Glomerular visceral epithelial cell (primary cell): ENCODE measurements around the gene PCDHB5.
A peak's percentile ranks its signal among the peaks of the same experiment; 100 is the strongest.
"Not testable (repeated sequence)": the region's sequence is repeated elsewhere in the genome, so short reads cannot be mapped to it uniquely, and the experiment has no call there.

Source experiments
- DNase-seq: peaks from one replicate; pipeline ENCODE4 v3.0.0-alpha.2; 2016; ENCODE audit errors: extremely low spot score

The PCDHB5 gene

DNA sequence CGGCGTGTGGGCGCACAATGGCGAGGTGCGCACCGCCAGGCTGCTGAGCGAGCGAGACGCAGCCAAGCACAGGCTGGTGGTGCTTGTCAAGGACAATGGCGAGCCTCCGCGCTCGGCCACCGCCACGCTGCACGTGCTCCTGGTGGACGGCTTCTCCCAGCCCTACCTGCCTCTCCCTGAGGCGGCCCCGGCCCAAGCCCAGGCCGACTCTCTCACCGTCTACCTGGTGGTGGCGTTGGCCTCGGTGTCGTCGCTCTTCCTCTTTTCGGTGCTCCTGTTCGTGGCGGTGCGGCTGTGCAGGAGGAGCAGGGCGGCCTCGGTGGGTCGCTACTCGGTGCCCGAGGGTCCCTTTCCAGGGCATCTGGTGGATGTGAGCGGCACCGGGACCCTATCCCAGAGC lies 17.1 kb downstream of the PCDHB5 start:
- not testable (repeated sequence) for DNase-seq

GRCh38 chr5:141155540-141156374 lies 20.8 kb downstream of the PCDHB5 start:
- DNase-seq: no peak

DNA sequence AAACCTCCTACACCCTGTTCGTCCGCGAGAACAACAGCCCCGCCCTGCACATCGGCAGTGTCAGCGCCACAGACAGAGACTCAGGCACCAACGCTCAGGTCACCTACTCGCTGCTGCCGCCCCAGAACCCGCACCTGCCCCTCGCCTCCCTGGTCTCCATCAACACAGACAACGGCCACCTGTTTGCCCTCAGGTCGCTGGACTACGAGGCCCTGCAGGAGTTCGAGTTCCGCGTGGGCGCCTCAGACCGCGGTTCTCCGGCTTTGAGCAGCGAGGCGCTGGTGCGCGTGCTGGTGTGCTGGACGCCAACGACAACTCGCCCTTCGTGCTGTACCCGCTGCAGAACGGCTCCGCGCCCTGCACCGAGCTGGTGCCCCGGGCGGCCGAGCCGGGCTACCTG lies 22.4 kb downstream of the PCDHB5 start:
- not testable (repeated sequence) for DNase-seq

- not testable (repeated sequence) for DNase-seq
Measured at GRCh38 chr5:141157901-141158300, 22.9 kb downstream of the PCDHB5 start.

DNA sequence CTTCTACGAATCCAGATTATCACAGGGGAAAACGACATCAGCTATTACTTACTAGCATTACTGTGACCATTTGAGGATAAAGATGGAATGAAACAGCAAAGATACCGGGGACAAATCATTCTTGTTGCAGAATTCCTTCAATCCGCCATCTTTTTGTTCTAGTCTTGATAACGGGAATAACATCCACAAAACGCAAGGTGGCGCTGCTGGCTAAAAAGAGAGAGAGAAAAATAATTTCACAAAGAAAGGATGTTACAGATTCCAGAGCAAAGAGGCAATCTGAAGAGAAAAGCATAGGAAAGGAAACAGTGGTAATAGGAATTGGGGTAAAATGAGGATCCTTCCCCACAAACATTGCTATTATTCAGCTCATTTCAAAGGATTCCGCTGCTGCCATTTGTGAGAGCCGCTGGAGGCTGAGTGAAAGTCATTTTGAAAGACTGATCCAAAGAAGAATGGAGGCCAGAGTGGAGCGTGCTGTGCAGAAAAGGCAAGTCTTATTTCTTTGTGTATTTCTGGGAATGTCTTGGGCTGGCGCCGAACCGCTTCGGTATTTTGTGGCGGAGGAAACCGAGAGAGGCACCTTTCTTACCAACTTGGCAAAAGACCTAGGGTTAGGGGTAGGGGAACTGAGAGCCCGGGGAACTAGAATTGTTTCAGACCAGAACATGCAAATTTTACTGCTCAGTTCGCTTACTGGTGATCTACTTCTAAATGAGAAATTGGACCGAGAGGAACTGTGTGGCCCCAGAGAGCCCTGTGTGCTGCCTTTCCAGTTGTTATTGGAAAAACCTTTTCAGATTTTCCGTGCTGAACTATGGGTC lies 37.6 kb downstream of the PCDHB5 start, which contains the start of gene PCDHB7:
PCDHB7 (plus strand) TSS at position 264 of the 824 bp plus-strand sequence; CDS start at position 456, 192 bp downstream.
- DNase-seq: peak; percentile 37

DNA sequence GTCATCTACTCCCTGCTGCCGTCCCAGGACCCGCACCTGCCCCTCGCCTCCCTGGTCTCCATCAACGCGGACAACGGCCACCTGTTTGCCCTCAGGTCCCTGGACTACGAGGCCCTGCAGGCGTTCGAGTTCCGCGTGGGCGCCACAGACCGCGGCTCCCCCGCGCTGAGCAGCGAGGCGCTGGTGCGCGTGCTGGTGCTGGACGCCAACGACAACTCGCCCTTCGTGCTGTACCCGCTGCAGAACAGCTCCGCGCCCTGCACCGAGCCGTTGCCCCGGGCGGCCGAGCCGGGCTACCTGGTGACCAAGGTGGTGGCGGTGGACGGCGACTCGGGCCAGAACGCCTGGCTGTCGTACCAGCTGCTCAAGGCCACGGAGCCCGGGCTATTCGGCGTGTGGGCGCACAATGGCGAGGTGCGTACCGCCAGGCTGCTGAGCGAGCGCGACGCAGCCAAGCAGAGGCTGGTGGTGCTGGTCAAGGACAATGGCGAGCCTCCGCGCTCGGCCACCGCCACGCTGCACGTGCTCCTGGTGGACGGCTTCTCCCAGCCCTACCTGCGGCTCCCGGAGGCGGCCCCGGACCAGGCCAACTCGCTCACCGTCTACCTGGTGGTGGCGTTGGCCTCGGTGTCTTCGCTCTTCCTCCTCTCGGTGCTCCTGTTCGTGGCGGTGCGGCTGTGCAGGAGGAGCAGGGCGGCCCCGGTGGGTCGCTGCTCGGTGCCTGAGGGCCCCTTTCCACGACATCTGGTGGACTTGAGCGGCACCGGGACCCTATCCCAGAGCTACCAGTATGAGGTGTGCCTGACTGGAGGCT lies 39.5 kb downstream of the PCDHB5 start:
- DNase-seq: not testable (repeated sequence)

DNA sequence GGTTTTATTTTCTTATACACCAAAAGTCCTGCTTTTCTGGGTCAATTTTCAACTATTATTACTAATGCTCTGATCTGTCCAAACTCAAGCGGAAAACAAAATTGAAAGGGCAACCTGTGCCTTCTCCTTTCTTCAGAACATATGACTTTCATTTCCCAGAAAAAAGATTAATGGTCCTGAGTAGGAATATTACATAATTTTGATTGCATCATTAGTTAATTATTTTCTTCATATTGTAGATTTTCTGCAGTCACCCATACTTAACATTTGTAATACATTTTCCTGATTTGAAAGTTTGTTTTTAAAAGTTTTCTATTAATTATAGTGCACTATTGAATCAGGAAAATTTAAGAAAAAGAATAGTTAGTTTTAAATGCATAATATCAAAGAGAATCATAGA lies 40.9 kb downstream of the PCDHB5 start:
- no peak for DNase-seq

DNA sequence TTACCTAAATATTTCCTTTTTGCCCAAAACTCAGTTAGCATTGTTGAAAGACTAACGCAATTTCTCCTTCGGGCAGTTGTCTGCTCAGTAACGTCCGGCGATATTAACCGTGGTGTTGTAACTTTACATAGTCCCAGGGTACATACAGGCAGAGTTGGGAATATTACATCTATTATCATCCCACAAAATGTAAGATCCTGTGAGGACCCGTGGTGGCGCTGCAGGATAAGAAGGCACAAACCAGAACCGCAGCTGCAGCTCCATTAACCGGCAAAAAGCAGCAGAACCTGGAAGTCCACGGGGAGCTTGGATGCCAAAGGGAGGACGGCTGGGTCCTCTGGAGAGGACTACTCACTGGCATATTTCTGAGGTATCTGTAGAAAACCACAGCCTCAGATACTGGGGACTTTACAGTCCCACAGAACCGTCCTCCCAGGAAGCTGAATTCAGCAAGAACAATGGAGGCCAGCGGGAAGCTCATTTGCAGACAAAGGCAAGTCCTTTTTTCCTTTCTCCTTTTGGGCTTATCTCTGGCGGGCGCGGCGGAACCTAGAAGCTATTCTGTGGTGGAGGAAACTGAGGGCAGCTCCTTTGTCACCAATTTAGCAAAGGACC lies 42.7 kb downstream of the PCDHB5 start, which contains the start of gene PCDHB8:
PCDHB8 (plus strand) TSS at position 214 of the 615 bp plus-strand sequence; CDS start at position 459, 245 bp downstream.
- peak; percentile 36 for DNase-seq

GRCh38 chr5:141179371-141179770 lies 44.4 kb downstream of the PCDHB5 start:
- not testable (repeated sequence) for DNase-seq

GRCh38 chr5:141179876-141180275 lies 44.9 kb downstream of the PCDHB5 start:
- DNase-seq: not testable (repeated sequence)

DNA sequence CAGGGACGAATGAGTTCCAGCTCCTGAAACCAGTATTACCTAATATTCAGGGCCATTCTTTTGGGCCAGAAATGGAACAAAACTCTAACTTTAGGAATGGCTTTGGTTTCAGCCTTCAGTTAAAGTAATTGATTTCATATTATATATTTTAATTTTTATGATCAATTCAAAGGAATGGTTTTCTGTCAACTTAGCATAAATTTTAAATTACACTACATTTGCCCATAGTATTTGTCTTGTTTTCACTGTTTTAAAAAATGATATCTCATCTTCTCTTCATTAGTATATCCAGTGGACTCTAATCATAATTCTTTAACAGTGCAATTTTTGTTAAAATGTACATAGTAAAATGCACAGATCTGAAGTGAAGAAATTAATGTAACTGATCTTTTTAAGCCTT lies 45.3 kb downstream of the PCDHB5 start:
- DNase-seq: no peak

GRCh38 chr5:141182248-141182647 lies 47.2 kb downstream of the PCDHB5 start, which contains the start of gene PCDHB16:
Gene PCDHB16 (plus strand): TSS chr5:141182387. CDS start chr5:141182560, 173 bp downstream.
- DNase-seq: peak; percentile 64

- DNase-seq: not testable (repeated sequence)
Measured at GRCh38 chr5:141184117-141184855, 49.3 kb downstream of the PCDHB5 start.

- DNase-seq: no peak
Measured at GRCh38 chr5:141186897-141187512, 52.0 kb downstream of the PCDHB5 start, which contains the start of gene PCDHB9. Gene PCDHB9 (plus strand): TSS chr5:141187161. CDS start chr5:141187319, 158 bp downstream.
